GM12872 (cell line): ENCODE data around the gene JAG2.

ENCODE experiments used
- CTCF ChIP-seq: IDR thresholded peaks from 3 replicates; pipeline ENCODE4 v1.5.1; 2011; ENCODE audit warnings: low read depth, mild to moderate bottlenecking, low read length, moderate library complexity; ENCODE audit not compliant: insufficient read depth

The JAG2 gene

GRCh38 chr14:105096206-105096875 lies 72.2 kb downstream of the JAG2 start:
- no peak for TF ChIP-seq CTCF

DNA sequence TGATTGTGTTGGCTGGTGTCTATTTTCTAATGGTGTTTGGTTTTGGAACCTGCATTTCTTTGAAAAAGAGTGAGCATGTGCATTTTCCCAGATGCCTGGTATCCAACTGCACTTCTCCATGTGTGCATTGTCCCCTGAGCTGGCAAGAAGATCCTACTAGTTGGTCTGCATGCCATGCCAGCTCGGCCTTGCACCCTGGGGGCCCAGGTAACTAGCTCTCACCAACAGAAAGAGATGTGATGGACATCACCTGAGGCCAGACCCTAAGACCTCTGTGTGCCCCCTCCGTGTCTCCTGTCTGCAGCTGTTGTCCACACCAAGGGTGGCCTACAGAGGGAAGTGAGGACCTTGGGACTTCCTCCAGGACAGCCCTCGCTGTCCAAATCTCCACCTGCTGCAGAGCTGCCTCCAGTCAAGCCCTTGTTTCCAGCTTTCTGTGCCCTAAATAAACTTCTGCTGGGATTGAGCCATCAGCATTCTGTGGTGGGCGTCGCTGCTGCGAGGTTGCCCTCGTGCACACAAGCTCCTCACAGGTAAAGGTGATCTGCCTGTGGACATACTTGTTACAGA lies 73.3 kb downstream of the JAG2 start:
- no peak for TF ChIP-seq CTCF

- no peak for TF ChIP-seq CTCF
Measured at GRCh38 chr14:105094193-105094907, 74.2 kb downstream of the JAG2 start.

DNA sequence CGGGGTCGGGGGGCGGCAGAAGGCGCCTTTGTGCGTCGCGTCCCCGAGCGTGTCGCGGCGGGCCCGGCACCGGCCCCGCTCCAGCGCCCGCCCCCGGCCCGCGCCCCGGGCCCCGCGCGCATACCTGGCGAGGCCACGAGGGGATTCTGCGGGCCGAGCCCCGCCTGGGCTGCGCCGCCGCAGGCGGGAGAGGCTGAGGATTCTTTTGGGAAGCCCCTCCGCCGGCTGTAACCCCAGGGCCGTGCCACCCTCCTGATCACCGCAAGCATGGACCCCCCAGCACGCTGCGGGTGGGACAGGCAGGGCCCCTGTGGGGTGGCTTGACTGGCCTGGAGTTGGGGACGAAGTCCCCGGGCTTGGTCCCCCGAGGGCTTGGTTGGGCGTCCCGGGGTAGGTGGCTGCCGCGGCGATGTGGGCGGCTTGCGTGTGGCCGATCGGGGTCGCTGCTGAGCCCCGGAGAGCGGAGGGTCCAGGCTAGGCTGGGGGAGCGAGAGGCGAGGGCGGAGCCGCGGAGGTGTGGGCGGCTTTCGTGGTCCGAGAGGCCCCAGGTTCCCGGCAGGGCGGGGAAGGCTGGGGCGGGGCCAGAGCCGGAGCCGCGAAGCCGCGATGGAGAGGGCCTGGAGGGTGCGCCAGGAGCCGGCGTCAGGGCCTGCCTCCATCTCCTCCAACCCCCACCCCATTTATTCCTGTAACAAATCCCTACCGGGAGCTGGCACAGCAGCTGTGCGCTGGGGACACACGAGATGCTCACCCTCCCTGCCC lies 75.0 kb downstream of the JAG2 start:
- TF ChIP-seq CTCF, result peak; percentile 48

- no peak for TF ChIP-seq CTCF
Measured at GRCh38 chr14:105093038-105093430, 75.5 kb downstream of the JAG2 start.

- no peak for TF ChIP-seq CTCF
Measured at GRCh38 chr14:105092171-105093037, 76.2 kb downstream of the JAG2 start.
